SU-DHL-6 (cell line): ENCODE measurements around the gene DCC.

Source experiments
- EZH2phosphoT487 ChIP-seq: fragments of 200-600 bp; sonication (generic), shearing (Covaris generic); conservative IDR thresholded peaks from 2 replicates; pipeline ENCODE4 v1.6.1; 2018; ENCODE audit warnings: mild to moderate bottlenecking, antibody characterized with exemption, low read length, moderate library complexity, mixed read lengths
- TF ChIP-seq, protein P1 (sequence below): fragments of 200-600 bp; sonication (generic); IDR thresholded peaks from one replicate; pipeline ENCODE4 v1.5.1; 2017; ENCODE audit warnings: antibody characterized with exemption, mild to moderate bottlenecking, low read length, moderate library complexity; ENCODE audit not compliant: insufficient read depth, poor library complexity, severe bottlenecking

DNA sequence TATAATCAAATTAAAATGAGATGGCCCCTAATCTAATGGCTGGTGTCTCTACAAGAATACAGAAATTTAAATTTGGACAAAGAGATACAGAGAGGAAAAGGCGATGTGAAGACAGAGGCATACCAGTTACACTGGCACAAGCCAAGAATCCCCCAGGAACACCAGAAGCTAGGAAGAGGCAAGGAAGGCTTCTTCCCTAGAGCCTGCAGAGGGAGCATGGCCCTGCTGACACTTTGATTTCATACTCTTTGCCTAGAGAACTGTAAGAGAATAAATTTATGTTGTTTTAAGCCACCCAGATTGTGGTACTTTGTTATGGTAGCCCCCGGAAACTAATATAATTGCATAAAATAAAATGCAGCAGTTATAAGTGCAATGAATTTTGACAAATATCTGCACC lies 1213.0 kb downstream of the DCC start:
- TF ChIP-seq, protein P1, sequence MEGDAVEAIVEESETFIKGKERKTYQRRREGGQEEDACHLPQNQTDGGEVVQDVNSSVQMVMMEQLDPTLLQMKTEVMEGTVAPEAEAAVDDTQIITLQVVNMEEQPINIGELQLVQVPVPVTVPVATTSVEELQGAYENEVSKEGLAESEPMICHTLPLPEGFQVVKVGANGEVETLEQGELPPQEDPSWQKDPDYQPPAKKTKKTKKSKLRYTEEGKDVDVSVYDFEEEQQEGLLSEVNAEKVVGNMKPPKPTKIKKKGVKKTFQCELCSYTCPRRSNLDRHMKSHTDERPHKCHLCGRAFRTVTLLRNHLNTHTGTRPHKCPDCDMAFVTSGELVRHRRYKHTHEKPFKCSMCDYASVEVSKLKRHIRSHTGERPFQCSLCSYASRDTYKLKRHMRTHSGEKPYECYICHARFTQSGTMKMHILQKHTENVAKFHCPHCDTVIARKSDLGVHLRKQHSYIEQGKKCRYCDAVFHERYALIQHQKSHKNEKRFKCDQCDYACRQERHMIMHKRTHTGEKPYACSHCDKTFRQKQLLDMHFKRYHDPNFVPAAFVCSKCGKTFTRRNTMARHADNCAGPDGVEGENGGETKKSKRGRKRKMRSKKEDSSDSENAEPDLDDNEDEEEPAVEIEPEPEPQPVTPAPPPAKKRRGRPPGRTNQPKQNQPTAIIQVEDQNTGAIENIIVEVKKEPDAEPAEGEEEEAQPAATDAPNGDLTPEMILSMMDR: no peak
- TF ChIP-seq EZH2phosphoT487: no peak
